Right renal pelvis (tissue), 4 donors: ENCODE data around the gene UBALD1. TPM values are rescaled to one million over a fixed set of nuclear protein-coding genes. Genes with fewer than 3 reads are reported as not detected.
"Not testable (repeated sequence)": the region's sequence is repeated elsewhere in the genome, so short reads cannot be mapped to it uniquely, and the experiment has no call there.

Source experiments
- DNase-seq, 4 donors: peaks; one replicate each; pipeline ENCODE4 v3.0.0-alpha.2; 2013; ENCODE audit warnings: low read depth in 4 of 4, low spot score in 3 of 4, missing footprints in 1 of 4
- polyA plus RNA-seq, 4 donors: library from polyadenylated mRNA; unstranded; fragments of 120-200 nt; gene quantifications; one replicate each; pipeline ENCODE4 v1.2.1, GENCODE V29; 2013; ENCODE audit not compliant: insufficient read length in 4 of 4

UBALD1 gene
- polyA plus RNA-seq, result 10 to 100 TPM; 14.4 to 26.8 (median 15.3) TPM

DNA sequence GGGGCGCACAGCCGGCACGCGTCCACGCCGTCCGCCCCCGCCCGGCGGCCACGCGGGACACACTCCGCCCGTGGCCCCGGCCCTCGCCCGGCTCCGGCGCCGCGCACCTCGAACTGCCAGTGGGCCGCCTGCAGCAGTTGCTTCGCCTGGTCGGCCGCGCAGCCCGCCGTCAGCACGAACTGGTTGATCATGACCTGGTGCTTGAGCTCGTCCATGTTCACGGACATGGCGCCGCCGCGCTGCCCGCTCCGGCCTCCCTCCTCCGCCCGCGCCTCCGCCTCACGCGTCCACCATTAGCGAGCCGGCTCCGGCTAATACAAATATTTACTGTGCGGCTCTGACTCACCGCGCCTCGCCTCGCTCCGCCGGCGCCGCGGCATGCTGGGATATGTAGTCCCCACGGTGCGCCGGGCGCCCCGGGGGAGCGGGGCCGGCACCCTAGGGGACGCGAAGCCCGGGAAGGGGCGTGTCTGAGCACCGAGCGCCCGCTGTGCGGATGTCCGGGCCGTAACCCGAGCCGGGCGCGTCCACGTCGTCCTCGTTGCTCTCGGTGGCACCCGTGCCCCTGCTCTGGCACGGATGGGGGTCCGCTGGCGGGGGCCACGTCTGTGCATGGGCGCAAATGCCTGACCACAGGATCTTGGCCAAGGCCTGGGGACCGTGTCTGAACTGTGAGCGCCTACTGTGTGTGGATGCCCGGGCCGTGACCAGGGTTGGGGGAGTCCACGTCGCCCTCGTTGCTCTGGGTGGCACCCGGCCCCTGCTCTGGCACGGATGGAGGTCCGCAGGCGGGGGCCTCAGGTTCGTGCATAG is at the start of gene UBALD1:
TSS of gene UBALD1 (minus strand) at position 318 of the 813 bp plus-strand sequence. CDS start at position 227, 91 bp downstream.
- peak in 1 of 4 donors; percentile 77 for DNase-seq

DNA sequence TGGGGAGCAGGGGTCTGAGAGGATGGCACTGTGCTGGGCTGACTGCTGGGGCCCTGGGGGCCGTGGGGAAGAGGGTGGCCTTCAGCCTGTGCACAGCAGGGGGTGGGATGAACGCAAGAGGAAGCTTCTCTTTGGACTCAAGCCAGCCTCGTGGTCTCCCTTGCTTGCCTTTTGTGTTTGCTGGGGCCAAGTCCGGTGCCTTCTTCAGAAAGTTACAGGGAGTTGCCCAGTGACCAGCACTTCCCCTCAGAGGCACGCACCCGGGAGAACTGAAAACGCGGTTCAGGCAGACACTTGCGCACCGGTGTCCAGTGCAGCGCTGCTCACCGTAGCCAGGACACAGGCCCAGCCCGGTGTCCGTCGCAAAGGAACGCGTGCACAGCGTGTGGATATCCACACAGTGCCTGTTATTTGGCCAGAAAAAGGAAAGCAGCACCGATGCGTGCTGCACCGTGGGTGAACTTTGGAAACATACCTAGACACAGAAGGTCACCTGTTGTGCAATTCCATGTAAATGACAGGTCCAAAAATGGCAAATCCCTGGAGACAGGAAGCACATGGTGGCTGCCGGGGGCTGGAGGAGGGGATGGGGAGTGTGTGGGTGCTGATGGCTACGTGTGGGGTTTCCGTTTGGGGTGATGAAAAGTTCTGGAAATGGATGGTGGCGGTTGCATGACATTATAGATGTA is 49.2 kb upstream of the UBALD1 start:
- DNase-seq, result no peak

DNA sequence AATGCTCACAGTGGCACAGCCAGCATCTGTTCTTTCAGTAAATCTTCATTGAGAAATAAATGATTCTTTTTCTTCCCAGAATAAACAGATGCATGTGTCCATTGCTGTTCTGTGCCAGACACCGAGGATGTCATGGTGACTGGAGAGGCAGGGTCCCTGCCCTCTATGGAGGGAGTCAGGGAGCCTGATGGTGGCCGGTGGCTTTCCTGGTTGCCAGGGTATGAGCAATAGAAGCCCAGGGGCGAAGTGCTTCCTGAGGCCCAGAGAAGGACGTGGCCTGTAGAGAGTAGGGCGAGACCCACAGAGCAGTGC is 48.7 kb upstream of the UBALD1 start:
- no peak for DNase-seq

DNA sequence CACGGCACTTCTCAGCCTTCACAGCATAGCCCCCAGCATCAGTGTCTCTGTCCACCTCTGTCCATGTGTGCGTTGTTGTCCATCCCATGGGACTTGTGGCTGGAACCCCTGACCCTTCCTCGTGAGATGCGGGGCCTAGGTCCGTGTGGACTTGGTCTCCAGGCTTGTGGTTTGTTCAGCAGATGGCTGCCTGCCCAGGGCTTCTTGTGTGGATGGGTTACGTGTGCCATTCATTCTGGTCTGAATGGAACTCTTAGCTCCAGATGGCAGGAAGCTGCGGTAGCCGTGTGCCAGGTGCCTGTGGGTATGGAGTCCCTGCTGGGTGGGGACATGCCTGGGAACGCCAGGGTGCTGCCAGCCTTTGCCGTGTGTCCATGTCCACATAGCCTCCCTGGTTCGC is 47.0 kb upstream of the UBALD1 start:
- DNase-seq, result no peak

DNA sequence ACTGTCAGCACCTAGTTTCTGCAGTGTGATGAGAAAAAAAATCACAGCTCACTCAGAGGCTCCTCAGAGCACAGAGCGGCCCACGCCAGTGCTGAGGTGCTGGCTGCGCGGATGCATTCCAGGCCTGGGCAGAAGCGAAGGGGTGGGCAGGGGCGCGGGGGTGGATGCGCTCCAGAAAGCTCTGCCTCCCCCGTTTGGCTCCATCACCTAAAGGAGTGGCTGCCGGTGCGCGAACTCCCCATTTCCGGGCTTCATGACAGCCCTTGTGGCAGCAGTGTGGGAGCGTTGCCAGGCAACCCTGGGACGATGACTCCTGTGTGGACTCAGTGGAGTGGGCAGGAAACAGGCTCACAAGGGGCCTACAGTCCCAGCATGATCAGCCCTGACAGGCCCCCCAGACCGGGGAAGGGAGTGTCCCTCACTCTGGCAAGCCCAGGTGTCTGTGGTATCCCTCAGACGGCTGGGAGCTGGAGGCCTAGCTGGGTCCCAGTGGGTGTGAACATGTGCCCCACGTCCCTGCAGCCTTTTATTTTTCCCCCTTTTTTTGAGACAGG is 45.8 kb upstream of the UBALD1 start:
- DNase-seq, result peak in 3 of 4 donors; percentile 65 to 73 (median 68)

DNA sequence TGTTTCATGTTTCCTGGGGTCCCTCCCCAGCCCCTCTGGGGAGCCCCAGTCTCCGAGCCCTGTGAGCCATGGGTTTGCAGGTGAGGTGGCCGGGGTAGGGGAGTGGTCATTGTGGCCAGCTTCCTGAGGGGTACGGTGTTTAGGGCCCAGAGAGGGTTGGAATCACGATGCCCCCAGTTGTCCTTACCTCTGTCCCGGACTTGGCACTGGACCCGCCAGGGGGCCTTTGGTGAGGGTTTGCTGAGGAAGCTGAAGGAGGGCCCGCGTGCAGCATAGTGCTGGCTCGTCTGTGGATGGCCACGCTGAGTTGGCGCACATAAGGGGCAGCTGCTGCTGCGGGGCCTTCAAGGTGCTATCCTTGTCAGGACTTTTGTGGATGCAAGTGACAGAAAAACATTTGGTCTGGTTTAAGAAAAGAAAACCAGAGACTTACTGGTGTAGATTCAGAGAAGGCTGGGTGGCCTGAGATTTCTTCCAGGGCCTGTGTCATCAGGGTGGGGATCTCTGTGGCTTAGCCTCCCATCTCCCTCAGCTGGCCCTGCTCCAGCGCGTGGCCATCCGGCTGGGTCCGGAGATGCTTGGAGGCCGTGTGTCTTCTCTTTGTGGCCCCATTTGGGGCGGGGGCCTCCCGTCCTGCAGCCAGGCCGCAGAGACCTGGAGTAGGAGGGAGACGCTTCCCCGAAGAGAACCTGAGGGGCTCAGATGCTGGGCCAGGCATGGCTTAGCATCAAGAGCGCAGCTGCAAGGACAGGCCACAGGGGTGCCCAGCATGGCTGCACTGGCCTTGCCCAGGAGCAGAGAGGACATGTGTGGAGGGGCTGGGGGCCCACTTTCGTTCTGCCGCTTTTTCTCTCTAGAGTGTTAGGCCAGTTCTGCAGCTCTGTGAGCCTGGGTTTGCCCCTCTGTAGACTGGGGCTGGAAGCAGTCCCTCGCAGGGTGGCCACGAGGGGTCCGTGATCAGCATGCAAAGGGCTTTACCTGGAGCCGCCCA is 45.0 kb upstream of the UBALD1 start:
- no peak for DNase-seq

DNA sequence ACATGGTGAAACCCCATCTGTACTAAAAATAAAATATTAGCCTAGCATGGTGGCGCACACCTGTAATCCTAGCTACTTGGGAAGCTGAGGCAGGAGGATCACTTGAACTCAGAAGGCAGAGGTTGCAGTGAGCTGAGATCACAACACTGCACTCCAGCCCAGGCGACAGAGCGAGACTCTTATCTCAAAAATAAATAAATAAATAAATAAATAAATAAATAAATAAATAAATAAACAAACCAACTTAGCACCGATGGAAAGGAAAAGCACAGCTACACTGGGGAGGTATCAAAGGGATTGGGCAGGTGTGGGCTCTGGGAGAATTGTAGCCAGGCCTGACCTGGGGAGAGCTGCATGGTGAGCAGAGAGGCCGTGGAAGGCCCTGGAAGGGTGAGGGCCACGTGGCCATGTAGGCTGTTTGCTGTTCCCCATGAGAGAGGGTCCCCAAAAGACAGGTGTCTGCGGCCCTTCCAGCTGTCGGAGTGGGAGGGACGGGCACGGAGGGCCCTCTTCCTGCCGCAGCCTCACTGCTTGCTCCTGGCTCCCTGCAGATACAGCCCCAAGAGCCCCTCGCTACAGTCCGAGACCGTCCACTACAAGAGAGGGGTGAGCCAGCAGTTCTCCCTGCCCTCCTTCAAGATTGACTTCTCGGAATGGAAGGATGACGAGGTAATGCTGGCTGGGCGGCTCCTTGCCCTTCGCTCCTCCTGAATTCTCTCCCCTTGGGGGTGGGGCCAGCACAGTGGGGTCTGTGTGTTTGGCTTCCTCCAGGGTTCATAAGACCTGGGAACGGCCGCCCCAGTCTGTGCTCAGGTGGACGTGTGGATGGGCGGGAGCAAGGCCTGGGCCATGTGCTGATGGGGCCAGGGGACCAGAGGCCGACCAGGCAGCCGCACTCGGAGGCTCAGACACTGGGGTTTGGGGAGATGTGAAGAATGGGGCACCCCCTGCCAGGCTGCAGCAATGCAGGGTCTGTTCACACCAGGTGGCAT is 42.3 kb upstream of the UBALD1 start:
- no peak for DNase-seq

DNA sequence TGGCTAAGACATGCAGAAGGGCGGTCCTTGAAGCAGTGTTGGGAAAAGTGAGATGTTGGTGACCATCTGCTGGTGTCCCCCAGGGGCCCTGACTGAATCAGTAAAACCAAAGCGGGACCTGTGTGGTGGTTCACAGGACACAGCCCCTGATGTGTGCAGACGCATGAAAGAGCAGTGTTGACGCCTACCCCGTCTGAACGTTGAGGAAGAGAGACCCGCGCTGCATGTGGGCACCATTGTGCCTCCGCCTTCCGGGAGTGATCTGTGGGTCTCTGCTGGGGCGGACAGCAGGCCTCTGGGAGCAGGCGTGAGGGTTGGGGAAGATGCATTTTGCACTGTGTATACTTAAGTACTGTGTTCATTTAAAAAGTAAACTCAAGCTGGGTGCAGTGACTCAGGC is 41.5 kb upstream of the UBALD1 start:
- no peak for DNase-seq

DNA sequence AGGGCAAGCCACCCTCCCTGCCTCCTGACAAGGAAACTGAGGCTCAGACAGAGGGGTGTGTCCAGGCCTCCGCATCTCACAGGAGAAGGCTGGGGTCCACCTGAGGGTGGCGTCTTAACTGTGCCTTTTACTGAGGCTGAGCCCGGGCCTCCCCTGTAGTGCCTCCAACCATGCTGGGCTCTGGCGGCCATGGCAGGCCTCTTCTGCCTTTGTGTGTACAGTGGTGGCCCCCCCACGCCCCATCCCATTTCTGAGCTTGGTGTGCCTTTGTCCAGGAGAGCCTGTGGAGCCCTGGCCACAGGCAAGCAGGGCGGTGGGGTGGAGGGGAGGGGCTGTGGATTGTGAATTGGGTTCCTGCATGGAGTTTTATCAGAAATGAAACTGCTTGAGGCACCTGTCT is 41.1 kb upstream of the UBALD1 start:
- DNase-seq, result no peak

DNA sequence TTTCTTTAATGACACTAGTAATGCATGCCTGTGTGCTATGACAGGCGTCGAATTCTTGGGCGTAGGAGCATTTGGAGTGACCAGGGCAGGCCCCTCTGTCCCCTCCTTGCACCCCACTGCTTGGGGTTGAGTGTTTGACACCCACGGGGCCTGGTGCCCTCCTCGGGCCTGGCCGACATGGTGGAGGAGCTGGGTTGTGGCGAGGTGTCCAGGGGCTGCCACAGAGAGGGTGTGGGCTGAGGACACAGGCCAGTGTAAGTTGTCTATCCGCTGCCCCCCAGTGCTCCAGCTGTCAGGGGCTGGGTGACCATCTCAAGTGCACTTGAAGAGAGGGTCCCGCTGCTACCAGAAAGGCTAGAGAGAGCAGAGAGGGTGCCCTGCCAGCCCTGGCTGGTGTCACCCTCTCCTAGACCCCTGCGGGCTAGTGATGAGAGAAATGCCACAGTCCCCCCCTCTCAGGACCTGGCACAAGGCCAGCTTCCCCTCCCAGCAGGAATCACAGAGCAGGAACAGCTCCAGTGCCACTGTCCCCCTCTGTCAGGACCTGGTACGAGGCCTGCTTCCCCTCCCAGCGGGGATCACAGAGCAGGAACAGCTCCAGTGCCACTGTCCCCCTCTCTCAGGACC is 40.4 kb upstream of the UBALD1 start:
- no peak for DNase-seq

DNA sequence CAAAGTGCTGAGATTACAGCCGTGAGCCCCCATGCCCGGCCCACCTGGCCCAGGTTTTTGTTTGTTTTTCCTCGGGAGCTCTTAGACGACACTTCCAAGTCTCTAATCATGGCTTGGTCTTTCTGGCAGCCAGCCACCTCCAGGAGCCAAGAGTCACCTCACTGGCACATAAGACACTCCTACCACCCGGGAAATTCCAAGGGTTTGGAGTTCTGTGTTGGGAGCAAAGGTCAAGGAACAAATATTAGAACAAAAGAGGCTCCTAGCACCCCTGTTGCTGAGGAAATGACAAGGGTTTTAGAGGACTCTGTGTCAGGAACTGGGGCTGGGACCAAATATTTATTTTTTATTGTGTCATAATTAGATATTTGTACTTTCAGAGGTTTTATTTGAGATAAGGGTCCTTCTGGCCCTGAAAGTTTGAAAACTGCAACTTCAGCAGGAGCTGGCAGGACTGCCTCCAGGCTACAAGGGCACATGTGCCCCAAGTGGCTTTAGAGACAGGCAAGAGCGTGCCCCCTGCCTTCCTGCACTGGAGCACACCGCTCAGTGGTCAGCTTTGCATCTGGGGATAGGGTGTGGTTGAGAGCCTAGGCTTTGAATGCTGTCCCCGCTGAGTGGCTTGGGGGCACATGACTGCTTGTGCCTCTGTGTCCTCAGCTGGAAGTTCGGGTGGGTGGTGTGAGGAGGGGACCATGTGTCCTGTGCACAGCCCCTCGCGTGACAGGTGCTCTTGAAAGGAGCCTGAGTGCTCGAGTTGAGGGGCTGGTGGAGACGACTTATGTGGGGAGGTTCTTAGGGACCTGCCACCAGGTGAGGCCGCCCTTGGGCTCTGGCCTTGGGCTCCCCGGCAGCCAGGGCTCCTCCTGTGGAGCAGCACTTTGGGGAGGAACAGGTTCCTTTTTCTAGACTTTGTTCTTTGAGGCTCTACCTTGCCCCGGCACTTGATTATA is 39.6 kb upstream of the UBALD1 start:
- no peak for DNase-seq

DNA sequence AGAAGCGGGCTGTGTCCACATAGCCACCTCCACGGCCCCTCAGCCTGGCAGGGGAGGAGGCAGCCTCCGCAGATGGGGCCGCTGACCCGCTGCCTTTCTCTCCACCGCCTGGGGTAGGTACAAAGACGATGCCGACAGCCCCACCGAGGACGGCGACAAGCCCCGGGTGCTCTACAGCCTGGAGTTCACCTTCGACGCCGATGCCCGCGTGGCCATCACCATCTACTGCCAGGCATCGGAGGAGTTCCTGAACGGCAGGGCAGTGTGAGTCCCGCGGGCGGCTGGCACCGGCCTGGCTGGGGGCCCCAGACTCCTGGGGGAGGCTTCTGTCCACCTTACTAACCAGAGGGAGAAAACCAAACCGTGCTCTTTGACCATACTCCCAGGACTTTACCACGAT is 37.9 kb upstream of the UBALD1 start:
- DNase-seq, result no peak

DNA sequence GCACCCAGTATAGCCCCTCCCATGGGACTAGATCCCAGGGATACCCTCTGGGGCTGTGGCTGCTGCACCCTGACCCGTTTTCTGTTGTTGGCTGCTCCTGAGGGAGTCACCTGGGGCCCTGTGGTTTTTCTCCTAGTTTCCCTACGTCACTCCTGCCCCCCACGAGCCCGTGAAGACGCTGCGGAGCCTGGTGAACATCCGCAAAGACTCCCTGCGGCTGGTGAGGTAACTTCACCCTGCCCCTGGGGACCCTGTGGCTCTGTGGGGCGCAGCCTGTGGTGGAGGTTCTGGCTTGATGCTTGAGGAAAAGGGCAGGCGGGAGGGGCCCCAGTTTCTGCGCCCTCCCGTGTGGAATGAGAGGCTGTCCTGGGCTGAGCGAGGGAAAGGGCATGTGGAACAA is 37.1 kb upstream of the UBALD1 start:
- no peak for DNase-seq

DNA sequence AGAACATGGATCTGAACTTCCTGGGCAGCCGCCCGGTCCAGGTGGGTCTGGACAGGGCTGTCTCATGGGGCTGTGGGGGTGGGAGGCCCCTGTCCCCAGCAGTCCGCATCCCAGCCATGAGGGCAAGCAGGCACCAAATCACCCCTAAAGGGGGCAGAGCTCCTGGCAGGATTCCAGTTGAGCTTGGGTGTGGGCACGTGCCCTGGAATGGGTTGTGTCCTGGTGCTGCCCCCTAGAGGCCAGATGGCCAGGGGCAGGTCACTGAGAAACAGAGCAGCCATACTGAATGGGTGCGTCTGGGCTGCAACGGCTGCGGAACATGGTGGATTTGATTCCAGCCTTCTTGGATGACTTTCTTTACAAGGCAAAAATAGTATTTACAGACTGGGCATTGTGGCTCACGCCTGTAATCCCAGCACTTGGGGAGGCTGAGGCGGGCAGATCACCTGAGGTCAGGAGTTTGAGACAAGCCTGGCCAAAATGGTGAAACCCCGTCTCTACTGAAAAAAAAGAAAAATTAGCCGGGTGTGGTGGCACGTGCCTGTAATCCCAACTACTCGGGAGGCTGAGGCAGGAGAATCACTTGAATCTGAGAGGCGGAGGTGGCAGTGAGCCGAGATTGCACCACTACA is 35.9 kb upstream of the UBALD1 start:
- not testable (repeated sequence) for DNase-seq

DNA sequence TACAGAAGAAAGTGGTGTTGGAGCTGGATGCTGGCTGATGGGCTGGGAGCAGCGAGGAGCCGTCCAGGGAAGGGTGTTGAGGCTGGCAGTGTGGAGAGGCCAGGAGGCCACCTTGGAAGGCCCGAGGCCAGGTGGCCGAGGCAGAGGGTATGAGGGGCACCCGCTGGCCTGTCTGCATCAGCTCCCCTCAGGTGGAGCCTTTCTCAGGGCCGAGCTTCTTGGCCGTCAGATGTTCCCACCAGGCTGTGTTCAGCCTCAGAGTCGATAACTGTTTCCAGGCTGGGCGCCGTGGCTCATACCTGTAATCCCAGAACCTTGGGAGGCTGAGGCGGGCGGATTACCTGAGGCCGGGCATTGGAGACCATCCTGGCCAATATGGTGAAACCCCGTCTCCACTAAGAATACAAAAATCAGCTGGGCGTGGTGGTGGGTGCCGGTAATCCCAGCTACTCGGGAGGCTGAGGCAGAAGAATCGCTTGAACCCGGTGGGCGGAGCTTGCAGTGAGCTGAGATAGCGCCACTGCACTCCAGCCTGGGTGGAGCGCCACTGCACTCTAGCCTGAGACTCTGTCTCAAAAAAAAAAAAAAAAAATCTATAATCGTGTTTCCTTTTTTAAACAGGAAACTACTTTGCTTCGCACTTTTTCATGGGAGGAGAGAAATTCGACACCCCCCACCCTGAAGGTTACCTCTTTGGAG is 35.2 kb upstream of the UBALD1 start:
- no peak for DNase-seq

DNA sequence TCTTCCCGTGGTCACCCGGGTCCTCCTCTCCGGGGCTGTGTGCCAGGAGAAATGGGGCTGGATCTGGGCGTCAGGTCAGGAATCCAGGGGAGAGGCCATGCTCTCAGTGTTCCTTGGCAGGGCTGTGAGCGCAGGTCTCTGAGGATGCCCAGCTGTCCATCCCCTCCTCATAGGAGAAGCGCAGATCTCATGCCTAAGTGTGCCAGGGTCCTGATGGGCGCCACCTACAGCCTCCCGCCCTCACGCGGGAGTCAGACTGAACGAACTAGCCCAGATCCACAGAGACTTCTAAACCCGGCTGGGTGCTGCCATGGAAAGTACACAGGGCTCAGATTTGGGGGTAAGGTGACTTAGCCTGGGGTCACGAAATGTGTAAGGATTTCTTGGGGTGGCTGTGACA is 34.2 kb upstream of the UBALD1 start:
- no peak for DNase-seq

DNA sequence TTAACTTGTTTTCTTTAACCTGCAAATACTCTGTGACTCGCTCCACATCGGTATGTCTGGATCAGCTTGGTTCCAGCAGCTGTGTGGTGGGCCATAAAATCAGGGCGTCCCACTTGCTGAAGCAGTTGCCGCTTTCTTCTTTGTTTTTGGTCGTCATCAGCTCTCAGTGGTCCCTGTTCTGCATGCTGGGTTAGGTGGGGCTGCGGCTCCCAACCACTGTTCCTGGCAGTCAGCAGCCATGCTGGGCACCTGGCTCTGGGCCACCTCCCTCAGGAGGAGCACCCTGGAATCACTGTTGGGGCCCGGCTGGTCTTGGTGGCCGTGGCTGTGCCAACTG is 32.9 kb upstream of the UBALD1 start:
- no peak for DNase-seq
